Spleen (tissue), 11 donors: ENCODE data around the gene CINP. TPM values are rescaled to one million over a fixed set of nuclear protein-coding genes. Genes with fewer than 3 reads are reported as not detected.
"Not testable (repeated sequence)": the region's sequence is repeated elsewhere in the genome, so short reads cannot be mapped to it uniquely, and the experiment has no call there.

Experiments used
- DNase-seq: peaks from one replicate; pipeline ENCODE4 v3.0.0-alpha.2; 2020
- H3K27ac ChIP-seq, 8 donors: fragments of 200-600 bp; sonication (generic) in 7 of 8; 1 replicate in 4 of 8; 2 replicates in 4 of 8; pipeline versions ENCODE4 v1.5.0 to v1.8.0; 2016 to 2021; ENCODE audit warnings: inconsistent platforms in 4 of 8, mild to moderate bottlenecking in 4 of 8, moderate library complexity in 1 of 8
- H3K27me3 ChIP-seq, 7 donors: fragments of 200-600 bp; sonication (generic) in 6 of 7; replicated peaks in 1 of 7; 1 replicate in 4 of 7; 2 replicates in 3 of 7; pipeline versions ENCODE4 v1.5.0 to v1.8.0; 2016 to 2021; ENCODE audit warnings: inconsistent platforms in 3 of 7, mild to moderate bottlenecking in 1 of 7
- H3K36me3 ChIP-seq, 6 donors: fragments of 200-600 bp; sonication (generic) in 5 of 6; 1 replicate in 4 of 6; 2 replicates in 2 of 6; pipeline versions ENCODE4 v1.5.0 to v1.8.0; 2016 to 2021; ENCODE audit warnings: inconsistent platforms in 2 of 6
- H3K4me1 ChIP-seq, 6 donors: fragments of 200-600 bp; sonication (generic) in 5 of 6; 1 replicate in 3 of 6; 2 replicates in 3 of 6; pipeline versions ENCODE4 v1.5.0 to v1.8.0; 2016 to 2021; ENCODE audit warnings: inconsistent platforms in 3 of 6
- H3K4me3 ChIP-seq, 8 donors: fragments of 200-600 bp; sonication (generic) in 7 of 8; 1 replicate in 4 of 8; 2 replicates in 4 of 8; pipeline versions ENCODE4 v1.5.0 to v1.8.0; 2016 to 2021; ENCODE audit warnings: inconsistent platforms in 4 of 8, mild to moderate bottlenecking in 4 of 8, moderate library complexity in 2 of 8
- H3K9me3 ChIP-seq, 8 donors: fragments of 200-600 bp; sonication (generic) in 7 of 8; 1 replicate in 4 of 8; 2 replicates in 4 of 8; pipeline versions ENCODE4 v1.5.0 to v1.8.0; 2016 to 2021; ENCODE audit warnings: inconsistent platforms in 4 of 8
- CTCF ChIP-seq, 11 experiments: fragments of 200-600 bp in 7 of 11; fragments of 450-650 bp in 4 of 11; sonication (generic) in 4 of 11; IDR thresholded peaks in 8 of 11; conservative IDR thresholded peaks in 3 of 11; 1 replicate in 7 of 11; 2 replicates in 4 of 11; pipeline versions ENCODE4 v1.4.0 to v1.8.0; 2016 to 2021; ENCODE audit warnings: antibody characterized with exemption in 11 of 11, inconsistent platforms in 4 of 11, mild to moderate bottlenecking in 1 of 11
- POLR2A ChIP-seq, 3 donors: fragments of 450-650 bp; IDR thresholded peaks; one replicate each; pipeline ENCODE4 v1.5.1; 2017; ENCODE audit warnings: antibody characterized with exemption in 3 of 3, mild to moderate bottlenecking in 1 of 3
- POLR2AphosphoS5 ChIP-seq, 3 donors: sonication (generic); formaldehyde crosslinking; IDR thresholded peaks; one replicate each; pipeline ENCODE4 v1.5.1; 2017; ENCODE audit warnings: antibody characterized with exemption in 3 of 3
- WGBS, 5 donors: extraction: QIAGEN DNeasy Blood & Tissue Kit in 3 of 5; methylation state at CpG; one replicate each; pipeline versions ENCODE4 v1.1.5 to v1.1.7; 2013 to 2018; 5-methylcytosine and 5-hydroxymethylcytosine counted together
- intact Hi-C: fragments of 100-400 bp; cut with DNase I; formaldehyde crosslinking; loops from one replicate; pipeline ENCODE4 v1.15.0; 2023; ENCODE audit warnings: low total_unique reads
- polyA plus RNA-seq, 3 donors: library from polyadenylated mRNA; stranded (reverse); fragments of 200-250 nt; gene quantifications; one replicate each; pipeline ENCODE4 v1.2.1, GENCODE V29; 2013
- total RNA-seq, 7 donors: library from RNA; depleted of rRNA in 3 of 7; stranded (reverse); fragments of >200 nt in 3 of 7; fragmentation: NEBNext Ultra II Directional in 4 of 7; extraction: Animal tissue kit (Norgen Biotek cat#: 25700) in 4 of 7; gene quantifications; one replicate each; pipeline versions ENCODE4 v1.1.0 to v1.2.1, GENCODE V29; 2016 to 2021
- donor health status: healthy with polysubstance abuse.
- donor health status: DM: no; HTN: no; CAD: no; lungs with moderate emphysema.
- donor health status: DM: no; HTN: no; CAD: no.
- donor health status: Bipolar disorder and iron deficiency.
- donor health status: healthy.
- donor health status: DM: no; HTN: no; CAD: no.
- donor health status: DM: yes; HTN: yes; CAD: no.

CINP gene
- total and polyA plus RNA-seq, 10 donors: 22.8 to 39.5 (median 29.1) TPM

- H3K27me3 ChIP-seq, H3K9me3 ChIP-seq, intact Hi-C loops, DNase-seq: not testable (repeated sequence)
- H3K27ac ChIP-seq: peak overlapping the region in 7 of 8 donors; percentile 71 to 92 (median 85)
- H3K4me3 ChIP-seq: peak overlapping the region in 1 of 8 donors; percentile 47
- peaks cover 0 to 29% (median 10%) of the 10 kb centered on the region in 6 donors for H3K4me1 ChIP-seq
- H3K36me3 ChIP-seq: peaks cover 0 to 100% (median 74%) of the 10 kb centered on the region in 6 donors
- peak in 2 of 3 donors; percentile 17 to 55 for TF ChIP-seq POLR2AphosphoS5 (IDR thresholded peaks at IDR 0.05)
- WGBS, 5 donors: 64 to 84% (median 73%) methylated on average over 8 to 9 of the region's 9 CpGs
These were observed 11.1 kb downstream of the CINP start for GRCh38 chr14:102351593-102351992.

- intact Hi-C loops: no loop called here
- 61 to 80% (median 65%) methylated on average over 10 of the region's 10 CpGs for WGBS, 5 donors
- peaks cover 0 to 100% (median 74%) of the 10 kb centered on the region in 6 donors for H3K36me3 ChIP-seq
- H3K9me3 ChIP-seq: no peaks in the 10 kb centered on the region
- H3K4me1 ChIP-seq: peaks cover 0 to 29% (median 10%) of the 10 kb centered on the region in 6 donors
- no peak for DNase-seq
- H3K27me3 ChIP-seq: no peaks in the 10 kb centered on the region
- peak overlapping the region in 1 of 8 donors; percentile 47 for H3K4me3 ChIP-seq
- no peak for TF ChIP-seq POLR2A (IDR thresholded peaks at IDR 0.05)
- TF ChIP-seq POLR2AphosphoS5 (IDR thresholded peaks at IDR 0.05): peak in 2 of 3 donors; percentile 34 to 41
- no peak for TF ChIP-seq CTCF (IDR thresholded peaks at IDR 0.05 in 8 of 11, conservative IDR thresholded peaks at IDR 0.05 in 3 of 11)
- peak overlapping the region in 7 of 8 donors; percentile 71 to 92 (median 85) for H3K27ac ChIP-seq
These were observed 11.7 kb downstream of the CINP start for GRCh38 chr14:102351023-102351422.

GRCh38 chr14:102348376-102348775 is 14.3 kb downstream of the CINP start:
- no peak overlapping the region for H3K27ac ChIP-seq
- 82 to 97% (median 92%) methylated on average over 9 to 16 of the region's 16 CpGs for WGBS, 5 donors
- no peak overlapping the region for H3K4me3 ChIP-seq
- TF ChIP-seq POLR2AphosphoS5 (IDR thresholded peaks at IDR 0.05) (peak in 1 of 3 donors; percentile 35), CTCF (IDR thresholded peaks at IDR 0.05 in 8 of 11, conservative IDR thresholded peaks at IDR 0.05 in 3 of 11) (no peak)
- peaks cover 0 to 100% (median 76%) of the 10 kb centered on the region in 6 donors for H3K36me3 ChIP-seq
- intact Hi-C loops: no loop called here
- peaks cover 0 to 29% (median 10%) of the 10 kb centered on the region in 6 donors for H3K4me1 ChIP-seq
- H3K9me3 ChIP-seq: no peaks in the 10 kb centered on the region
- DNase-seq: no peak
- no peaks in the 10 kb centered on the region for H3K27me3 ChIP-seq

GRCh38 chr14:102346645-102347044 is 16.0 kb downstream of the CINP start:
- 95 to 98% (median 96%) methylated on average over 4 of the region's 4 CpGs for WGBS, 5 donors
- intact Hi-C loops: no loop called here
- DNase-seq: no peak

More at GRCh38 chr14:102346645-102347044, 16.0 kb downstream of the CINP start:
- peaks cover 0 to 100% (median 81%) of the 10 kb centered on the region in 6 donors for H3K36me3 ChIP-seq
- peaks cover 0 to 13% (median 2%) of the 10 kb centered on the region in 6 donors for H3K4me1 ChIP-seq
- H3K27me3 ChIP-seq: no peaks in the 10 kb centered on the region
- H3K4me3 ChIP-seq: no peak overlapping the region
- no peak overlapping the region for H3K27ac ChIP-seq
- TF ChIP-seq POLR2AphosphoS5 (IDR thresholded peaks at IDR 0.05): no peak
- no peak for TF ChIP-seq POLR2A (IDR thresholded peaks at IDR 0.05)
- TF ChIP-seq CTCF (IDR thresholded peaks at IDR 0.05 in 8 of 11, conservative IDR thresholded peaks at IDR 0.05 in 3 of 11): no peak
- H3K9me3 ChIP-seq: no peaks in the 10 kb centered on the region
